GM12878 (cell line): ENCODE data around the gene MYRFL.

Experiments used
- ATF7 ChIP-seq: fragments of 450-650 bp; IDR thresholded peaks from 2 replicates; pipeline ENCODE4 v1.6.1; 2016; ENCODE audit warnings: low read depth, mild to moderate bottlenecking
- CTCF ChIP-seq, 3 experiments: IDR thresholded peaks in 2 of 3; conservative IDR thresholded peaks in 1 of 3; 2 replicates each; pipeline ENCODE4 v1.5.1; 2011; ENCODE audit warnings: low read depth in 3 of 3, low read length in 3 of 3, mild to moderate bottlenecking in 3 of 3, control low read depth in 2 of 3, moderate library complexity in 2 of 3, inconsistent platforms in 1 of 3, mixed read lengths in 1 of 3; ENCODE audit not compliant: control insufficient read depth in 2 of 3, insufficient read depth in 1 of 3; ENCODE audit errors: extremely low read depth in 1 of 3
- EP300 ChIP-seq, 2 experiments: fragments of 150-350 bp in 1 of 2; IDR thresholded peaks; 2 replicates each; pipeline ENCODE4 v1.6.1; 2011 to 2012; ENCODE audit warnings: low read depth in 2 of 2, low read length in 2 of 2, borderline replicate concordance in 1 of 2, improper control_type of control experiment in 1 of 2, inconsistent platforms in 1 of 2; ENCODE audit not compliant: control insufficient read depth in 1 of 2
- ETV6 ChIP-seq, 2 experiments: fragments of 450-650 bp in 1 of 2; IDR thresholded peaks in 1 of 2; conservative IDR thresholded peaks in 1 of 2; 2 replicates each; pipeline ENCODE4 v1.6.1; 2014; ENCODE audit warnings: antibody characterized with exemption in 1 of 2, borderline replicate concordance in 1 of 2, low read depth in 1 of 2, mild to moderate bottlenecking in 1 of 2, moderate library complexity in 1 of 2
- FOXK2 ChIP-seq: fragments of 450-650 bp; IDR thresholded peaks from 2 replicates; pipeline ENCODE4 v1.6.1; 2017; ENCODE audit warnings: mild to moderate bottlenecking, moderate library complexity
- KLF5 ChIP-seq: fragments of 450-650 bp; IDR thresholded peaks from 2 replicates; pipeline ENCODE4 v1.6.1; 2014; ENCODE audit warnings: mild to moderate bottlenecking; ENCODE audit not compliant: partially characterized antibody
- MXI1 ChIP-seq: fragments of 150-350 bp; IDR thresholded peaks from 2 replicates; pipeline ENCODE4 v1.6.1; 2011; ENCODE audit warnings: low read depth, mild to moderate bottlenecking, inconsistent platforms, low read length, improper control_type of control experiment
- POLR2A ChIP-seq: IDR thresholded peaks from 2 replicates; pipeline ENCODE4 v1.6.1; 2011; ENCODE audit warnings: low read depth, mild to moderate bottlenecking, low read length
- RAD21 ChIP-seq: IDR thresholded peaks from 2 replicates; pipeline ENCODE4 v1.6.1; 2011; ENCODE audit warnings: mild to moderate bottlenecking, low read depth, low read length, moderate library complexity; ENCODE audit not compliant: insufficient read depth
- RCOR1 ChIP-seq: conservative IDR thresholded peaks from 2 replicates; pipeline ENCODE4 v1.6.1; 2012; ENCODE audit warnings: low read depth, low read length, improper control_type of control experiment
- RFX5 ChIP-seq: IDR thresholded peaks from 2 replicates; pipeline ENCODE4 v1.6.1; 2011; ENCODE audit warnings: low read depth, low read length, improper control_type of control experiment
- SREBF2 ChIP-seq: IDR thresholded peaks from 2 replicates; pipeline ENCODE4 v1.6.1; 2012; ENCODE audit warnings: mild to moderate bottlenecking, low read length
- ZNF592 ChIP-seq: fragments of 450-650 bp; IDR thresholded peaks from 2 replicates; pipeline ENCODE4 v1.6.1; 2017; ENCODE audit warnings: mild to moderate bottlenecking, moderate library complexity
- TF ChIP-seq, protein P1 (sequence below): IDR thresholded peaks from 2 replicates; pipeline ENCODE4 v1.6.1; 2011; ENCODE audit warnings: borderline replicate concordance, low read depth, mild to moderate bottlenecking, moderate library complexity, mixed read lengths, low read length; ENCODE audit not compliant: insufficient read depth; ENCODE audit errors: extremely low read length

DNA sequence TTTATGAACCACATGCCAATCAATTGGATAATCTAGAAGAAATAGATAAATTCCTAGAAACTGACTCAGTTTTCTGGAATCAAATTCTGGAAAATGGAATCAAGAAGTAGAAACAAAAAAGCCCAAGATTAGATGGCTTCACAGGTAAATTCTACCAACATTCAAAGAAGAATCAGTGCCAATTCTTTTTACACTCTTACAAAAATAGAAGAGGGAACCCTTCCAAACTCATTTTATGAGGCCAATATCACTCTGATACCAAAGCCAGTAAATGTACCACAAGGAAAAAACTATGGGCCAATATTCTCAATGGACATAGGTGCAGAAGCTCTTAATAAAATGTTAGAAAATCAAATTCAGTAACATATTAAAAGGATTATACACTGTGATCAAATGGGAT, 35.7 kb upstream of the MYRFL start:
- TF ChIP-seq POLR2A (no peak), RCOR1 (no peak), SREBF2 (no peak), ZNF592 (no peak), RFX5 (no peak), FOXK2 (no peak), KLF5 (no peak), CTCF (IDR thresholded peaks at IDR 0.05 in 2 of 3, conservative IDR thresholded peaks at IDR 0.05 in 1 of 3; ENCODE audit: control insufficient read depth in 2 of 3, extremely low read depth in 1 of 3, insufficient read depth in 1 of 3, low read depth in 3 of 3, low read length in 3 of 3) (no peak), RAD21 (no peak), ATF7 (no peak), EP300 (IDR thresholded peaks at IDR 0.05; ENCODE audit: borderline replicate concordance in 1 of 2, control insufficient read depth in 1 of 2, low read depth in 2 of 2, low read length in 2 of 2) (no peak), MXI1 (no peak), ETV6 (conservative IDR thresholded peaks at IDR 0.05 in 1 of 2, IDR thresholded peaks at IDR 0.05 in 1 of 2; ENCODE audit: borderline replicate concordance in 1 of 2, low read depth in 1 of 2) (no peak)
- TF ChIP-seq, protein P1, sequence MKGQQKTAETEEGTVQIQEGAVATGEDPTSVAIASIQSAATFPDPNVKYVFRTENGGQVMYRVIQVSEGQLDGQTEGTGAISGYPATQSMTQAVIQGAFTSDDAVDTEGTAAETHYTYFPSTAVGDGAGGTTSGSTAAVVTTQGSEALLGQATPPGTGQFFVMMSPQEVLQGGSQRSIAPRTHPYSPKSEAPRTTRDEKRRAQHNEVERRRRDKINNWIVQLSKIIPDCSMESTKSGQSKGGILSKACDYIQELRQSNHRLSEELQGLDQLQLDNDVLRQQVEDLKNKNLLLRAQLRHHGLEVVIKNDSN = no peak
